ENCODE measurements around the gene KCNAB1.

Gene KCNAB1

DNA sequence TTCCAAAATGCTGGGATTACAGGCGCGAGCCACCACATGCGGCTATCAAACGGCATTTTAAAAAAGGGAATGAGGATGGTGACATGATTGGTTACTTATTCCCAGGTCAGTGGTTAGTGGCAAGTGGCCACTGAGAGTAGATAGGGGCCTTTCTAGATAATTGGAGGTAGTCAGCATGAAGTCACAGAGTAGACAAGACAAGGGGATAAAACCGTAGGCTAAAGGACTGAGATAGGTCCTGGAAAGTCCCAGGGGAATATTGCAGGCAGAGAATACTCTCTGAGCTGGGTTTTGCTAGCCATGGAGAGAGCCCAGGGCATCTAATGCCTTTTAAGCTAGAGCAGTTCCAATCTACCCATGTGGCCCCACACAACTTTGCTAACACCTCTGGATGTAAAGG lies 52.2 kb downstream of the KCNAB1 start:
- TF ChIP-seq FOXP2 (optimal IDR thresholded peaks at IDR 0.05; ENCODE audit: borderline replicate concordance, extremely low read depth, extremely low read length, insufficient read depth) (no peak), TAF1 (IDR thresholded peaks at IDR 0.05; ENCODE audit: borderline replicate concordance, insufficient read depth, low read length) (no peak), SIN3A (IDR thresholded peaks at IDR 0.05; ENCODE audit: borderline replicate concordance, insufficient read depth, low read length) (no peak), POLR2AphosphoS5 (IDR thresholded peaks at IDR 0.05; ENCODE audit: low read depth, low read length) (no peak)
- TF ChIP-seq, protein P1, sequence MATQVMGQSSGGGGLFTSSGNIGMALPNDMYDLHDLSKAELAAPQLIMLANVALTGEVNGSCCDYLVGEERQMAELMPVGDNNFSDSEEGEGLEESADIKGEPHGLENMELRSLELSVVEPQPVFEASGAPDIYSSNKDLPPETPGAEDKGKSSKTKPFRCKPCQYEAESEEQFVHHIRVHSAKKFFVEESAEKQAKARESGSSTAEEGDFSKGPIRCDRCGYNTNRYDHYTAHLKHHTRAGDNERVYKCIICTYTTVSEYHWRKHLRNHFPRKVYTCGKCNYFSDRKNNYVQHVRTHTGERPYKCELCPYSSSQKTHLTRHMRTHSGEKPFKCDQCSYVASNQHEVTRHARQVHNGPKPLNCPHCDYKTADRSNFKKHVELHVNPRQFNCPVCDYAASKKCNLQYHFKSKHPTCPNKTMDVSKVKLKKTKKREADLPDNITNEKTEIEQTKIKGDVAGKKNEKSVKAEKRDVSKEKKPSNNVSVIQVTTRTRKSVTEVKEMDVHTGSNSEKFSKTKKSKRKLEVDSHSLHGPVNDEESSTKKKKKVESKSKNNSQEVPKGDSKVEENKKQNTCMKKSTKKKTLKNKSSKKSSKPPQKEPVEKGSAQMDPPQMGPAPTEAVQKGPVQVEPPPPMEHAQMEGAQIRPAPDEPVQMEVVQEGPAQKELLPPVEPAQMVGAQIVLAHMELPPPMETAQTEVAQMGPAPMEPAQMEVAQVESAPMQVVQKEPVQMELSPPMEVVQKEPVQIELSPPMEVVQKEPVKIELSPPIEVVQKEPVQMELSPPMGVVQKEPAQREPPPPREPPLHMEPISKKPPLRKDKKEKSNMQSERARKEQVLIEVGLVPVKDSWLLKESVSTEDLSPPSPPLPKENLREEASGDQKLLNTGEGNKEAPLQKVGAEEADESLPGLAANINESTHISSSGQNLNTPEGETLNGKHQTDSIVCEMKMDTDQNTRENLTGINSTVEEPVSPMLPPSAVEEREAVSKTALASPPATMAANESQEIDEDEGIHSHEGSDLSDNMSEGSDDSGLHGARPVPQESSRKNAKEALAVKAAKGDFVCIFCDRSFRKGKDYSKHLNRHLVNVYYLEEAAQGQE (IDR thresholded peaks at IDR 0.05; ENCODE audit: insufficient read depth in 1 of 2, low read depth in 2 of 2, low read length in 2 of 2): no peak

DNA sequence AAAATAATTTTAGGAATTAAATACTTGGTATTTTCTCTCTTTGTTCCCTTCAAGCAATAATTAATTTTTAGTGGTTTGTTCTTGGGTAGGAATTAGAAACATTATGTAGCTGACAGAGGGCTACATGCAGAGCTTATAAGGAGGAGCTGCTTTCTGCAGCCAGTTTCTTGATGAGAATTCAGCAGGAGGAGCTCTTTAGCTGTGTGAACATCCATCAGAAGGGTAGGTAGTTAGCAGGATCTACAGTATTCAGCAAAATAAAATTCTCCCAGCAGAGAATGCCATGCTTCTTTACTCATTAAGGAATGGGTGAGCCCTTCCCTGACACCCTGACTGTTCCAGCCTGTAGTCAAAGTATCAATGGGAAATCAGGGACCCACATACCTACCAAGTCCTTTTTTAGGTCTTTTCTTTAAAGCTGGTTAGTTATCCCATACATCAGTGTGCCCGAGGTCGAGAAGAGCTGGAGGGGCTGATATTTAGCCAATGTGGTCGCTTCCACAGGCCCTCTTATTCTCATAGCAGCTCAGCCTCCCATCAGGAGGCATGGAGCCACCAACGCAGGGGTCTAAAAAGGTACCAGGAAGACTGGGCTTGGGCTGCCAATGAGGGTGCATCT lies 54.0 kb downstream of the KCNAB1 start:
- TF ChIP-seq FOXP2 (optimal IDR thresholded peaks at IDR 0.05; ENCODE audit: borderline replicate concordance, extremely low read depth, extremely low read length, insufficient read depth): no peak
- TF ChIP-seq, protein P1 (IDR thresholded peaks at IDR 0.05; ENCODE audit: insufficient read depth in 1 of 2, low read depth in 2 of 2, low read length in 2 of 2): no peak
- no peak for TF ChIP-seq POLR2AphosphoS5 (IDR thresholded peaks at IDR 0.05; ENCODE audit: low read depth, low read length)
- no peak for TF ChIP-seq TAF1 (IDR thresholded peaks at IDR 0.05; ENCODE audit: borderline replicate concordance, insufficient read depth, low read length)
- TF ChIP-seq SIN3A (IDR thresholded peaks at IDR 0.05; ENCODE audit: borderline replicate concordance, insufficient read depth, low read length): no peak

DNA sequence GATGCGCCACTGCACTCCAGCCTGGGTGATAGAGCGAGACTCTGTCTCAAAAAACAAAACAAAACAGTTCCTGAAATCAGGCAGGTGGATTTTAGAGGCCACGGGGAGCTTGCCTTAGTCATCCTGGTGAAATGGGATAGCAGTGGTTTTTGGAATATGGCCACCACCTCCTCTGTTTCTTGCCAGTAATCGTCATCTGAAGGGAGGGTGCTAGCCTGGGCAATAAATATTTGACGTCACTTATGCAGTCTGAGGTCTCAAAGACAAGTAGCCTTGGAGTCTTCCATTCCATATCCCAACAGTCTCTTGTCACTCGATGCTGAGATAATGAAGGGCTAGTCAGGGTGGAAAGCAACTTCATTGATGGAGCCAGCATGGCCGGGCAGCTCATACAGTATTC lies 55.2 kb downstream of the KCNAB1 start:
- TF ChIP-seq TAF1 (IDR thresholded peaks at IDR 0.05; ENCODE audit: borderline replicate concordance, insufficient read depth, low read length): no peak
- TF ChIP-seq SIN3A (IDR thresholded peaks at IDR 0.05; ENCODE audit: borderline replicate concordance, insufficient read depth, low read length): no peak
- TF ChIP-seq, protein P1 (IDR thresholded peaks at IDR 0.05; ENCODE audit: insufficient read depth in 1 of 2, low read depth in 2 of 2, low read length in 2 of 2): no peak
- TF ChIP-seq FOXP2 (optimal IDR thresholded peaks at IDR 0.05; ENCODE audit: borderline replicate concordance, extremely low read depth, extremely low read length, insufficient read depth): no peak
- TF ChIP-seq POLR2AphosphoS5 (IDR thresholded peaks at IDR 0.05; ENCODE audit: low read depth, low read length): no peak

DNA sequence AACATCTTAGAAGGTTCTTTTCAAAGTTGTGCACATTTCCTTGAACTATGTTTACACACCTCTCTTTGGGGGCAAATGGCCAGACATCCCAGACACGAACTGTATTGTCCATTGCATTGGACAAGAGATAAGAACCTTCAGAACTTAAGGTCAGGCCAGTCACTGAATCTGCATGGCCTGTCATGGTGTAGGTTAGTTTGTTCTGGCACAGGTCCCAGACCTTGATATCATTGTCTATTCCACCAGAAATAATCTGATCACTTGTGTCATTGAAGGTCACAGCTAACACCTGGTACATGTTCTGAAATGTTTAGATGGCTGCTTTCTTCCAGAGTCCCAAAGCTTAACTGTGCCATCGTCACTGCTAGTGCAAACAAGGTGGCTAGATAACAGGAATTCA lies 55.7 kb downstream of the KCNAB1 start:
- TF ChIP-seq TAF1 (IDR thresholded peaks at IDR 0.05; ENCODE audit: borderline replicate concordance, insufficient read depth, low read length) (no peak), SIN3A (IDR thresholded peaks at IDR 0.05; ENCODE audit: borderline replicate concordance, insufficient read depth, low read length) (no peak), POLR2AphosphoS5 (IDR thresholded peaks at IDR 0.05; ENCODE audit: low read depth, low read length) (no peak), FOXP2 (optimal IDR thresholded peaks at IDR 0.05; ENCODE audit: borderline replicate concordance, extremely low read depth, extremely low read length, insufficient read depth) (no peak)
- TF ChIP-seq, protein P1 (IDR thresholded peaks at IDR 0.05; ENCODE audit: insufficient read depth in 1 of 2, low read depth in 2 of 2, low read length in 2 of 2): no peak

Data from PFSK-1 (cell line).